ENCODE measurements around the gene UTP4.

Gene UTP4

DNA sequence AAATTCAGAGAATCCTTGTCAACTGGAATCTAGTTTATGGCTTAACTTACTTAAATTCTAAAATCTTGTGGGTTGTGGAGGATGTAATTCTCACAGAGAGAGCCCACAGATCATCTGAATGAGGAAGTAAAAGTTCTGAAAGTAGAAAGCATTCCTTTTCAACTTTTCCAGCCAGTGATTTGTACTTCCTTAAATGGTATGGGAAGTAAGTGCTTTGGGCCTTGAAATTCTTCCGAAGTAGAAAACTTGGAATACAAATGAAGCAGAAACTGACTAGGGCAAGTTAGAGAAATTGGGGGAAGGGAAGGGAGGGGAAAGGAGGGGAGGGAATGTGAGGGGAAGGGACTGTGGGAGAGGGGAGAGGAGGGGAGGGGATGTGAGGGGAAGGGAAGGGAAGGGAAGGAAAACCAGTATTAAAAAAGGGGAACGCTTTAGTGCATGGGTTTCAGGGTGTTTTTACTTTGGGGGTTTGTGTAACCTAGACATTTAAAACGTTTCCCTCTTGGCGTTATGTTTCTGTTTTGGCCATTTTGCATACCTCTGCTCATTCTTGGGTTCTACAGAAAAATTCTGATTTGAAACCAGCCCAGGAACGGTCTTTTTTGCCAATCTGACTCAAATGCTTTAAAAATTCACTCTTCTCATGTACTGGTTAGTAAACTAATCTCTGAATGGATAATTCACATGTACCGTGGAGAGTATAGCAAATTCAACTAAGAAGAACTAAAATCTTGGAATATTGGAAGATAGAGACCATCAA, 39.1 kb downstream of the UTP4 start:
- no peak overlapping the region for H3K4me3 ChIP-seq (ENCODE audit: low read depth, low read length)
- TF ChIP-seq, protein P1, sequence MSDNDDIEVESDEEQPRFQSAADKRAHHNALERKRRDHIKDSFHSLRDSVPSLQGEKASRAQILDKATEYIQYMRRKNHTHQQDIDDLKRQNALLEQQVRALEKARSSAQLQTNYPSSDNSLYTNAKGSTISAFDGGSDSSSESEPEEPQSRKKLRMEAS (IDR thresholded peaks at IDR 0.05; ENCODE audit: low read depth, low read length), result no peak
- TF ChIP-seq POLR2A (IDR thresholded peaks at IDR 0.05; ENCODE audit: extremely low read depth, insufficient read length) (no peak), MYC (IDR thresholded peaks at IDR 0.05; ENCODE audit: low read depth, low read length) (no peak)
- TF ChIP-seq, protein P2, sequence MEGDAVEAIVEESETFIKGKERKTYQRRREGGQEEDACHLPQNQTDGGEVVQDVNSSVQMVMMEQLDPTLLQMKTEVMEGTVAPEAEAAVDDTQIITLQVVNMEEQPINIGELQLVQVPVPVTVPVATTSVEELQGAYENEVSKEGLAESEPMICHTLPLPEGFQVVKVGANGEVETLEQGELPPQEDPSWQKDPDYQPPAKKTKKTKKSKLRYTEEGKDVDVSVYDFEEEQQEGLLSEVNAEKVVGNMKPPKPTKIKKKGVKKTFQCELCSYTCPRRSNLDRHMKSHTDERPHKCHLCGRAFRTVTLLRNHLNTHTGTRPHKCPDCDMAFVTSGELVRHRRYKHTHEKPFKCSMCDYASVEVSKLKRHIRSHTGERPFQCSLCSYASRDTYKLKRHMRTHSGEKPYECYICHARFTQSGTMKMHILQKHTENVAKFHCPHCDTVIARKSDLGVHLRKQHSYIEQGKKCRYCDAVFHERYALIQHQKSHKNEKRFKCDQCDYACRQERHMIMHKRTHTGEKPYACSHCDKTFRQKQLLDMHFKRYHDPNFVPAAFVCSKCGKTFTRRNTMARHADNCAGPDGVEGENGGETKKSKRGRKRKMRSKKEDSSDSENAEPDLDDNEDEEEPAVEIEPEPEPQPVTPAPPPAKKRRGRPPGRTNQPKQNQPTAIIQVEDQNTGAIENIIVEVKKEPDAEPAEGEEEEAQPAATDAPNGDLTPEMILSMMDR (IDR thresholded peaks at IDR 0.05; ENCODE audit: low read depth, low read length), result no peak
- DNase-seq (ENCODE audit: low read depth), result peak; percentile 40

DNA sequence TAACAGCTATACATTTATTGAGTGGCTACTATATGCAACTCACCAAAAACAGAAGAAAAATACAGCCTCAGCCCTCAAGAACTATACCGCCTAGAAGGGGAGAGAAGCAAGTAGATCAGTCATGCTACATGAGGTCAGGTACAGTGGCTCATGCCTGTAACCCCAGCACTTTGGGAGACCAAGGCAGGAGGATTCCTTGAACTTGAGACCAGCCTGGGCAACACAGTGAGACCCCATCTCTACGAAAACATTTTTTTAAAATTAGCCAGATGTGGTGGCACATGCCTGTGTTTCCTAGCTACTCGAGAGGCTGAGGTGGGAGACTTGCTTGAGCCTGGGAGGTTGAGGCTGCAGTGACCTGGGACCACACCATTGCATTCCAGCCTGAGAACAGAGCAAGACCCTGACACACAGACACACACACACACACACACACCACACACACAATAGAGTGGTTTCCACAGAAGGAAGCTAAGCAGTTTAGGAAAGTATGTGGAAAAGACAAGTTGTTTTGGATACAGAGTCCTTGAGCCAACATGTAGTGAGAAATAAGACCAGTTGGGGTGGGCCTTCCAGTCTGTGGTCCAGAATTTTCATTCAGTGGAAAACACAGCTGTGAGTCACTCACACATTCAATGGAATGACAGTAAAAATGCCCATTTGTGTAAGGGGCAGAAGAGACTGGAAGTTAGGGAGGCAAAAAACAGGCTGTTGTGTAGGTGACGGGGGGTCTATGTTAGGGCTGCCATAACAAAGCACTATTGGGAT, 43.8 kb downstream of the UTP4 start:
- no peak for TF ChIP-seq MYC (IDR thresholded peaks at IDR 0.05; ENCODE audit: low read depth, low read length)
- TF ChIP-seq, protein P2 (IDR thresholded peaks at IDR 0.05; ENCODE audit: low read depth, low read length), result no peak
- TF ChIP-seq, protein P1 (IDR thresholded peaks at IDR 0.05; ENCODE audit: low read depth, low read length), result no peak
- no peak for TF ChIP-seq POLR2A (IDR thresholded peaks at IDR 0.05; ENCODE audit: extremely low read depth, insufficient read length)
- no peak overlapping the region for H3K4me3 ChIP-seq (ENCODE audit: low read depth, low read length)
- DNase-seq (ENCODE audit: low read depth), result no peak

DNA sequence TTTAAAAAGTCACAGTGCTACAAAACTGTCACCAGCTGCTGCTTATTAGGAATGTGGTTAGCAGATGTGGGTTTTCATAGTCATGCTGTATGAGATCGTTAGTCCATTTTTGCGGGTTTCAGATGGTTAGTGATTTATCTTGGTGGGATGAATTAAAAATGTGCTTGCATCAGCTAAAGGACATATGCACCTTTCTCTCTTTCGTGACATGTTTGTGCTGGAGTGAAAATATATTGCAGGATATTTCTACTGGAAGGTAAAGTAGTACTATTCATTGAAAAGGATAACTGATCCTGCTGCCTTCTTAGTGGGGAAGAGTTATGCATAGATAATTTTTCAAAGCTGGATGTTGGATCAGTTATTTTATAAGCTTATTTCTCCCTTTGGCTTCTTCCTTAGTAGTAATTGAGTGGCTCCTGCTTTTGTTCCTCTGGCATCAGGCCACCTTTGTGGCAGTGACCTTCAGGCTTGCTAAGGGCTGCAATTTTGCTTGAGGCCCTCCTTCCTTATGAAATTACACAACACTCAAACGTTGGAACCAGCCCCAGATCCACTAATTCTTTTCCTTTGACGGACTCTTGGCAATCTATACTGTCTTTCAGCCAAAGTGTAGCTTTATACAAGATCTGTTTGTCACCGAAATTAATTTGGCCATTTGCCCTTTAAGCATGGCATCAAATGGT, 47.0 kb downstream of the UTP4 start:
- H3K4me3 ChIP-seq (ENCODE audit: low read depth, low read length), result no peak overlapping the region
- TF ChIP-seq MYC (IDR thresholded peaks at IDR 0.05; ENCODE audit: low read depth, low read length) (no peak), POLR2A (IDR thresholded peaks at IDR 0.05; ENCODE audit: extremely low read depth, insufficient read length) (no peak)
- TF ChIP-seq, protein P1 (IDR thresholded peaks at IDR 0.05; ENCODE audit: low read depth, low read length), result no peak
- TF ChIP-seq, protein P2 (IDR thresholded peaks at IDR 0.05; ENCODE audit: low read depth, low read length), result no peak
- DNase-seq (ENCODE audit: low read depth), result peak; percentile 57

DNA sequence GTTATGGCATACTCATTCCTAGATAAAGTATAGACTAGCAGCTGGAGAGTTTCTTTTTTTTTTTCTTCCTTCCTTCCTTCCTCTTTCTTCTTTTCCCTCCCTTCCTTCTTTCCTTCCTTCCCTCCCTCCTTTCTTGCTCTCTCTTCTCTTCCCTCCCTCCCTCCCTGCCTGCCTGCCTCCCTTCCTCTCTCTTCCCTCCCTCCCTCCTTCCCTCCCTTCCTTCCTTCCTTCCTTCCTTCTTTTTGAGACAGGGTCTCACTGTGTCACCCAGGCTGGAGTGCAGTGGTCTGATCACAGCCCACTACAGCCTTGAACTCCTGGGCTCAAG, 47.5 kb downstream of the UTP4 start:
- H3K4me3 ChIP-seq (ENCODE audit: low read depth, low read length), result no peak overlapping the region
- TF ChIP-seq MYC (IDR thresholded peaks at IDR 0.05; ENCODE audit: low read depth, low read length) (no peak), POLR2A (IDR thresholded peaks at IDR 0.05; ENCODE audit: extremely low read depth, insufficient read length) (no peak)
- TF ChIP-seq, protein P2 (IDR thresholded peaks at IDR 0.05; ENCODE audit: low read depth, low read length), result no peak
- TF ChIP-seq, protein P1 (IDR thresholded peaks at IDR 0.05; ENCODE audit: low read depth, low read length), result no peak
- no peak for DNase-seq (ENCODE audit: low read depth)

DNA sequence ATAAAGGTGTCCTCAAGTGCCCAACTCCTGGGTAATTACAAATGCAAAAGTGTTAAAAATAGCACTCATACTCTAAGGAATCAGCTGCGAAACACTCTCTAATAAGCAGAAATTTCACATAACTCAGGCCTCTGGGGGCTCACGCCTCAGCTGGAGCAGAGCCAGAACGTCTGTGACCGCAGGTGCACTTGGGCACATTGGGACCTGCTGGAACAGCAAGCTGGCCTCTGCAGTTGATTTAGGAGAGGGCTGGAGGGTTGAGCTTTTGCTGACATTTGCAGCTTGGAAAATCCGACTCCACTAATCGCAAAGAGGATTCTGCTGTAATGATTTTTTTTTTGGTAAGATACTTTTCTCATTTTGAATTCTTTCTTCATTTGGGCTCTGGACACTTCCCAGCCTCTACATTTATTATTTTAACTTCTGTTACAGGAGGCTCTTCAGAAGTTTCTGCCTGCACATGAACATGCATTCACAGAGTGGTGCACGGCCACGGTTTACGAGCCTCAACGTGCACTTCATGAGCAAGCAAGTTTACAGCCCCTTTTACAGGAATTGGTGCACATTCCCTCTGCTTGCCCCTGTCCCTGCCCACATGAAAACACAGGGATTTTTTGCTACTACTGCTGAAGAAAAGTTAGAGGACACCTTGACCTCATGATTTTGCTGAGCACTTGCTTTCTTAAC, 50.4 kb downstream of the UTP4 start:
- no peak overlapping the region for H3K4me3 ChIP-seq (ENCODE audit: low read depth, low read length)
- TF ChIP-seq, protein P1 (IDR thresholded peaks at IDR 0.05; ENCODE audit: low read depth, low read length), result peak; percentile 16; the same call in 1 of the 2 replicates
- TF ChIP-seq POLR2A (IDR thresholded peaks at IDR 0.05; ENCODE audit: extremely low read depth, insufficient read length), result no peak
- DNase-seq (ENCODE audit: low read depth), result peak; percentile 74
